Hypothalamus (tissue), 51 donors: ENCODE measurements around the gene RHBDD3.
A peak's percentile ranks its signal among the peaks of the same experiment; 100 is the strongest.

ENCODE experiments used
- DNase-seq, 51 donors: peaks; one replicate each; lab custom pipeline; 2025; lab: John Stamatoyannopoulos, UW

Gene RHBDD3

DNA sequence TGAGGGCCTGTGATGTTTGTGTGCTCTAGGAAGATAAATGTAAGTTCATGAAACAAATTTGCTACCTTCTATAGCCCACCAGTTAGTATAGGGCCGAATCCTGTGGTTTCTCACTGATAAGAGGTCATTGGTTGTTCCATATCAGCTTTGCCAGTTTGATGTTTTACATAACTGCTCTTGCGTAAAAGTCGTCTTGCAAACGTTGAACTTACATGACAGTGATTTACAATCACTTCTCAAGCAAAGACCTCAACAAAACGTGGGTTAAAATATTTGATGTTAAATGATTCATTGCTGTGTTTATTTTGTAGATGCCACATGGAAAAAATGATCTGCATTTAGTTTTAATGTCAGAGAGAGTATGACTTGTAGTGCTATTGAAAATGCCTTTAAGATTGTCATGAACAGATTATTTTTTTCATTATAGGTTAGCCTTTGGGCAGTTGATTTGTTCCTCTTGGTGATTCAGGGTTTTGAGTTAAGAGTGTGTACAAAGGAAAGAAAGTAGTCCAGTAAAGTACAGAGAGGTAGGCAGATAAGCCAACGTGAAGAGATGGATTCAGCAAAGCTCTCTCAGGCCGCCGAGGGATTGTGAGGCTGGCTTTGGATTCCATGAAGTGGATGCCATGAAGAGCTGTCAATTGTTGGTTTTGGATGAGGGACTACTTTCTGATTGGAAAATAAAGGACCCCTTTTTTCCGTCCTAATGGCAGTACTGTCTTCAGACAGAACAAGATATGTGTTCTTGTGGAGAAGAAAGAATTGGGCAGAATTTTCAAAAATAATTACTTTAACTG is 2.9 kb upstream of the RHBDD3 start:
- peak in 2 of 51 donors; percentile 10 to 25 for DNase-seq

- DNase-seq = no peak
Measured at GRCh38 chr22:29269731-29270474, 2.1 kb upstream of the RHBDD3 start.

- no peak for DNase-seq
Measured at GRCh38 chr22:29269230-29269604, 1.4 kb upstream of the RHBDD3 start.

- peak in 42 of 51 donors; percentile 28 to 89 (median 68) for DNase-seq
Measured at GRCh38 chr22:29268511-29269229, 889 bp upstream of the RHBDD3 start.

- no peak for DNase-seq
Measured at GRCh38 chr22:29267462-29267857, 321 bp downstream of the RHBDD3 start.

GRCh38 chr22:29266564-29267461 is 968 bp downstream of the RHBDD3 start:
- no peak for DNase-seq

DNA sequence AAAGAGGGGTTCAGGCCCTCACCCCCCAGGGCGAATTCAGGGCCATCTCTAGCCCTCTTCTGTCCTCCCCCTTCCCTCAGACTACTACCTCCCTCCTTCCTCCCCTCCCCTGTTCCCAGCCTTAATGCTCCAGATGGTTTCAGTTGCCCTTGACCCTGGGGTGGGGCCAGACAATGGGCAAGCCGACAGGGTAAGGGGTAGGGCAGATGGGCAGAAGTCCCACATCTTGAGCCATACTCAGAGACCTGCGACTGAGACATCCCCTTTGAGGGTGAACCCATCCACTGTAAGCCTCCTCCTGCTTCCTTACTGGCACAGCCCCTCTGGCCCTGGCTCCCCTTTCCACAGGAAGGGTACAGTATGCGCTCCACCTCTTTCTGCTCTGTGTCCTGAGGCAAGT is 1.9 kb downstream of the RHBDD3 start:
- DNase-seq = no peak

DNA sequence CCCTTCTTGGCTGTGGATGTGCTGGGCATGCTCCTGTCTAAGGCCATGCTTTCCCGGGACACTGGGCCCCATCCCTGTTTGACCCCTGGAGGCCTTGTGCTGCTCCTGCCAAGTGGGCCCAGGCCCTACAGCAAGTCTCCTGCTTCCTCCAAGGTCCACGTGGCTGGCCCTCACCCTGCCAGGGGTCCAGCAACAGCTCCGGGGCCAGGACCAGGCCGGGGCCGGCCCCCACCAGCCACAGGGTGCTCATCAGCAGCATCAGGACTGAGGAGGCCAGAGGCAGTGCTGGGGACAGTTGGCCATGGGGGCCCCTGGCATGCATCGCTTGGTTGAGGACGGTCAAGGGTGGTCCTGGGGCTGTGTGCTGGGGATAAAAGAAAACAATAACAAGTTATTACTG is 2.5 kb downstream of the RHBDD3 start:
- DNase-seq = no peak

DNA sequence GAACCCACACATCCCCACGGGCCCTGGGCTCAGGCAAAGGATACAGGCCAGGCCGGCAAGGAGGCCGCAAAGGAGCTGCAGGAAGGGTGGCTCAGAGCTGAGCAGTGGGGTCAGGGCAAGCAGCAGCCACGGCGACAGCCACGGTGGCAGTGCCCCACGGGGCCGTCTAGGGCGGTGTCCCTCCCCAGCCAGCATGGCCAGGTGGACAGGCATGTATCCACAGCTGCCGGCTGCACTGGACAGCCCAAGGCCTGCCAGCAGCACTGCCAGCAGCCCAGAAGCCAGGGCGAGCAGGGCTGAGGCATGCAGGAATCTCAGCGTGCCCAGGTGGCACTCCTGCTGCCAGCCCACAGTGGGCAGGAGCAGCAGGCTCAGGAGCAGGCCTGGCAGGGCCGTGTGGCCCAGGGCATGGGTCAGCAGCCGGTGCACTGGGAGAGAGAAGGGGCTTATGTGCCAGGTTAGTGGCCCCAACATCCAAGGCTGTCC is 3.9 kb downstream of the RHBDD3 start:
- DNase-seq = no peak

GRCh38 chr22:29260601-29261315 is 7.0 kb downstream of the RHBDD3 start:
- DNase-seq = no peak

- no peak for DNase-seq
Measured at GRCh38 chr22:29260031-29260560, 7.7 kb downstream of the RHBDD3 start.

DNA sequence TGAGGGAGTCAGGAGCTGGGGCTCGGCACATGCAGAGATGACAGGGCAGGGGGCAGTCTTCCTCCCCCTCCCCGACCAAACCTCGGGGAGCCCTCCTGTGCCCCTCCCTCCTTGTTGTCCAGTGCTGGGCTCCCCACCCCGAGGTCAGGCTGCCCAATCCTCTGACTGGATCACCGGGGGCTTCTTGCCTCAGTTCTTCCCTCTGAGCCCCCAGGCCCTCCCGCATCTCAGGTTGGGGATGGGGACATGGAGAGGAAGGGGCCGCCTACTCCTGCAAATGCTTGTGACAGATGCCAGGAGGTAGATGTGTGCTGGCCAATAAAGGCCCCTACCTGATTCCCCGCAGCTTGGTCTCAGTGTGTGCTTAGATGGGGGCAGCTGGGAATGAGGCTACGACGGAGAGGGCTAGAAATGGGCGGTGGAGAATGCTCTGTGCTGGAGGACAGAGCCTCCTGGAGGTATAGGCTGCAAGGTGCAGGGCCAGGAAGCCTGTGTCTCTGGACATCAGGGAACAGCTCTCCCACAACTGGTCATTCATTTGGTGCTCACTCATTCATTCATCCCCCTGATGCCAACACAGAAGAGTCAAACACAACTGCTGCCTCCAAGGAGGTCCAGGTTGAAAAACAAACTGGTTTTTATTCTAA is 8.4 kb downstream of the RHBDD3 start:
- no peak for DNase-seq

DNA sequence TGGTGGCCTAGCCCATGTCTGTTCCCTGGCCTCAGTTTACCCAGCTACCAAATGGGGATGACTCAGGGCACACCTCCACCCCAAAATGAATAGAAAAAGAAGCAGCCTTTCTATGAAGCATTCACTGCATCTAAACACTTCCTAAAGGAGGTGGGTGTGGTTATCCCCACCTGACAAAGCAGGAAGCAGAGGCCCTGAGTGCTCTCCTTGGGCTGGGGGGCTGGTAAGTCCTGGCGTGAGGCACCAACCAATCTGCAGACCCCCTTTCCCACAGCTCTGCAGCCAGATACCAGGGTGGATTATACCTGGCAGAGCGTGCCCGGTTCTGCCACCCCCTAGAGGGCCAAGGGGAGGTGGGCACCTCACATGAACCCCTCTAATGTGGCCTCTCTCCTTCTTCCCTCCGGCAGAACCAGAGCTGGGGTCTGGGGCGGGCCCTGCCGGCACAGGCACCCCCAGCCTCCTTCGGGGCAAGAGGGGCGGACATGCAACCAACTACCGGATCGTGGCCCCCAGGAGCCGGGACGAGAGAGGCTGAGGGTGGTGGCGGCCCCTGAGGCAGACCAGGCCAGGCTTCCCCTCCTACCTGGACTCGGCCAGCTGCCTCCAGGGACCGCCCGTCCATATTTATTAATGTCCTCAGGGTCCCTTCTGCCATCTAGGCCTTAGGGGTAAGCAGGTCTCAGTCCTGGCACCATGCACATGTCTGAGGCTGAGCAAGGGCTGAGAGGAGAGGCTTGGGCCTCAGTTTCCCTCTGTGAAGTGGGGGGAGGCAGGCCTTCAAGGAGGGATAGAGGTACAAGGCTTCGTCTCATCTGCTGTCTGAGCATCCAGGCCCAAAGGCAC is 9.2 kb downstream of the RHBDD3 start:
- DNase-seq = no peak

DNA sequence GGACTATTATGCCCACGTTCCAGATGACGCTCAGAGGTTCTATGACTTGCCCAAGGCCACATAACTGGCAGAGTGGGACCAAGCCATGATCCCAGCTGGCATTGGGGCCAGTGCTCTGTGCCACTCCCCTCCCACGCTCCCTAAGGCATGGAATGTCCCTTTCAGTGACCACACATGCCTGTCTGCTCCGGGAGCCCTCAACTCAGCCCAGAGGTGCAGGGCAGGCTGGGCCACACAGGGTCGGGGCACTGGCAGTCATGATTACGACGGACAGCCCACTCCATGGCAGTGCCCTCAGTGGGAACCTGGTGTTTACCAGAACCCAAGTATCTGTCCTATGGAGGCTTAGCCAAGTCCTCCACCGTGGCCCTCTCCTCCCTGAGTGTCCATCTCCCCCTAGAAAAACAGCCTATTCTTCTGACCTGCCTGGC is 10.0 kb downstream of the RHBDD3 start:
- no peak for DNase-seq

DNA sequence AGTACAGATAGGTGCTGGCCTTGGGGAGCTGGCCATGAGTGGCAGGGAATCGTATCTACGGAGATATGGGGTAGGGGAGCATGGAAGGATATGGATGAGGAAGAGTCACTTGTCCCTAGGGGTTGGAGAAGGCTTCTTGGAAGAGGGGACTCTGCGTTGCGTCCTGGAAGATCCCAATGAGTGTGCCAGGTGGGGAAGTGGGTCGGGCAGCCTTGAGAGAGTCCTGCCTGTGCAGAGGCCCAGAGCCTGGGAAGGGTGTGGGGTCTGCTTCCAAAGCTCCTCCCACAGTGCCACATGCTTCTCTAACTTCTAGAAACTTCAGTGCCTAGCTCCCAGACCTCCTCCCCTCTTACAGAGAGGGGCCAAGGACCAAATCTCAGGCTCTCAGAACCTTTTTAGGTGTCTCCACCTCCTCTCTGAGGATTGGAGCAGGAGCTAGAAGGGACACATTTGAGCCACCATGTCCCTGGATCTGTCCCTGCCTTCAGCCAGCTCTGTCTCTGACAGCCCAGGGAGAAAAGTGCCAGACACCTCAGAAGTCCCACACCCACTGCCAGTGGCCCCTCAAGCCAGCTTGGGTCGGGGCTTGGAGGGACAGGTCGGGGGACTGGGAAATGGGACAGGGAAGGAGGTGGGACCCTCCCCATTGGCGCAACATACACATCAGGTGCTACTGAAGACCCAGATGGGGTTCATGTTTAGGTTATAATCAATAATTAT is 11.0 kb downstream of the RHBDD3 start:
- no peak for DNase-seq

DNA sequence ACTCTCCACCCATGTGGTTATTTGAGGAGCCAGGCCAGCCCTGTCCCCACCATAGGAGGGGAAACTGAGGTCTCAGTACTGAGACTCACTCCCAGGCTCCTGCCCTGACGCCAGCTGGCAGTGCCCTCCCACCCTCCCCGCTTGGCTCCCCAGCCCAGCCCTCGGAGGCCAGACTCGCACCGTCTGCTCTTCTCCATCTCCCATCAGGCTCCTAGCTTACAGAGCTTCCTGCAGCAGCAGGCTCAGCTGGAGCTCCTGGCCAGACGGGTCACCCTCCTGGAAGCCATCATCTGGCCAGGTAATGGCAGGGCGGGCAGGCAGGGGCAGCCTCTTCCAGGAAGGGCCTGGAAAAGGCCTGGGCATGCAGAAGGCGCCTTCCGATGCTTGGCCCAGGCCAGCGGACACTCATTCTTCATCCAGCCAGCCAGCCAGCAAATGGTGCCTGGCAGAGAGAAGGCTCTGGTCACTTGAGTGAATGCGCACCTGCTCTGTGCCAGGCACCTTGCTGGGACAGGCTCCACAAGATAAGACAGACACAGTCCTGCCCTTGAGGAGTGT is 12.6 kb downstream of the RHBDD3 start:
- no peak for DNase-seq

DNA sequence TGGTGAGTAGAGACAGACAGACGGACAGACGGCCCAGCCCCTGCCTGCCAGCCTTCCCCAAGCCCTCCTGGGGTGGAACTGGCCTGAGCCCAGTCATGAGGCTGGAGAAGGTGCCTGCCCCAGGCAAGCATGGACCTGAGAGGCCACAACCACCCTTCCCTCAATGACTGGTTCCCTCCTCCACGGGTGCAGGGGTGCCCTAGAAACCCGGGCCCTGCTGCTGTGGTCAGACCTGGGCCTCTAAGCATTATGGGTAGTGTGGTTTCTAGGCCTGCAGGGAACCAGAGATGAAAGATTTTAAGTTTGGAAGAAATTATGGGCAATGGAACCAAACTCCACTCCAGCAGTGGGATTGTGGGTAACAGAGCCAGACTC is 13.5 kb downstream of the RHBDD3 start:
- no peak for DNase-seq
